G401 (cell line): ENCODE data around the gene TSC2. TPM values are rescaled to one million over a fixed set of nuclear protein-coding genes. Genes with fewer than 3 reads are reported as not detected.
"Not testable (repeated sequence)": the region's sequence is repeated elsewhere in the genome, so short reads cannot be mapped to it uniquely, and the experiment has no call there.

ENCODE experiments used
- DNase-seq: peaks from one replicate; pipeline ENCODE4 v3.0.0-alpha.2; 2015; ENCODE audit warnings: low spot score
- in situ Hi-C: cut with HindIII; loops from 2 replicates; pipeline ENCODE4 v1.10.0; 2016; ENCODE audit warnings: low sequenced_read_pairs, mixed read lengths
- total RNA-seq: library from RNA; depleted of rRNA; stranded (reverse); fragments of >200 nt; shearing (Covaris generic); gene quantifications from 2 replicates; pipeline ENCODE4 v1.2.3, GENCODE V29; 2014

The TSC2 gene
- total RNA-seq, 1 experiment from 2014 or later: 36.4 TPM

DNA sequence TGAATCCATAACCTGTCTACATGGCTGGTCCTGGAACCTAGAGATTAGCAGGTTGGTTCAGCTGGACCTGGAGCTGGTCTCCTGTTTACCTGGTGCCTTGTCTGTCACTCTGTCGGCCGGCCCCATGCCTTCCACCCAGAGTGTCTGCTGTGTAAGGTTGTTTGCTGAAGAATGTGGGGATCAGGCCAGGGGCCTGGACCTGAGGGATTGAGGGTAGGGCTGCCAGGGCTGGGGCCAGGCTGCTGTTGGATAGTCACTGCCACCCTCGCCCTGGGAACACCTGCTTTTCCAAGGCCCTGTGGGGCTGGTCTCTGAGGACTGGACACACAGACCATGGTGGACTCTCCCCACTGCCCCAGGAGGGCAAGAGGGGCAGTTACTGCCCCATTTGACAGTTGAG, 19.6 kb upstream of the TSC2 start:
- no peak for DNase-seq
- in situ Hi-C loops: no loop called here

DNA sequence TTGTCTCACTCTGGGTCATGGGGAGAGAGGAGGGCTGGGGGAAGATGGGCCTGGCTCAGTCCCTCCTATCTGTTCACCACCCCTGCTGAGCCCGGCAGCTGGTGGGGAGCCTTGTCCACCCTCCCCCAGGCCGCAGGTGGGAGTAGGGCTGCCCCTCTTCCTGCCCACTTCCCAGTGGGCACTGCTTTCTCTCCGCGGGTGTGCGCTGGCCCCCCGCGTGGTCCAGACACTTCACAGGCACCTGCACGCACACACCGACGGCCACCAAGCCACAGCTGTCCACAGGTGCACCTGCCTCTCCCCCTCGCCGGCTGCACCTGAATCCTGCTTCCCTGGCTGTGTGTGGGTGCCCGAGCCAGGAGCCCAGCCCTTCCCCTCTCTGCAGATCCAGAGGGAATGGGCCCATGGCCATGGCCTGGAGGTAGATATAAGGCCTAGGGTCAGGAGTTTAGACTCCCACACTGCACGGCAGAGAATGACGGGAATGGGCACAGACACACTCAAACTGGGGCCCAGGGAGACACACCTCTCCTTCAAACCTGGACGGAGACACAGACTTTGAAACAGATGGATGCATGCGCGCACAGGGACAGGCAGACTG, 19.1 kb upstream of the TSC2 start:
- DNase-seq: no peak
- in situ Hi-C loops: no loop called here

DNA sequence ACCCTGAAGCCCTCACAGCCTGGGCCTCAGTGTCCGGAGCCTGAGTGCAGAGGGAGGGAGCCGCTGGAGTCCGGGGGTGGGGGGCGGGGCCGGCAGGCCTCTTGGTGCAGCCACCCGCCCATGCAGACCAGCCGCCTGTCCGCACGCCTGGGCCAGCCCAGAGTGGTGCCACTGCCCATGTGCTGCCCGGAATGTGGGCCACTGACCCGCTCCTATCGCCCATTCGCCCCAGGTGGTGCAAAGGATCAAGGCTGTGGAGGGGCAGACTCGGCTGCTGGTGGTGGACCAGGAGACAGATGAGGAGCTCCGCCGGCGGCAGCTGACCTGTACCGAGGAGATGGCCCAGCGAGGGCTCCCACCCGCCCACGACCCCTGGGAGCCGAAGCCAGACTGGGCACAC, 18.4 kb upstream of the TSC2 start:
- in situ Hi-C loops: no loop called here
- no peak for DNase-seq

DNA sequence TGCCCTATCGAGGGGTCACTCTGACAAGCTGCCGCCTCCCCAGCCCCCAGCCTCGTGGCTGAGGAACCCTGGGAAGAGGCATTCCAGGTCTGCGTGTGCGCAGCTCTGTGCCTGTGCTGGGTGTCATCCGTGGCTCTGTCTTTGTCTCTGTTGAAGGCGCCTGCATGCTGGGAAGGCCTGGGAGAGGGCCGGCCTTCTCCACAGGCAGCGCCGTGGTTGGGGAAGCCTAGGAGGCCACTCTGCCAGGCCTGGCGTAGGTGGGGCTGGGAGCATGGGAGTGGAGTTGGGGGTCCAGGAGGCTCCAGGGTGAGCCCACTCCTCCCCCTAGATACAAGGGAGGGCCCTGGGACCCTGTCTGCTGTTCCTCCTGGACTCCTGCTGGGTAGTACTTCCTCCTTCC, 17.7 kb upstream of the TSC2 start:
- no peak for DNase-seq
- in situ Hi-C loops: no loop called here

DNA sequence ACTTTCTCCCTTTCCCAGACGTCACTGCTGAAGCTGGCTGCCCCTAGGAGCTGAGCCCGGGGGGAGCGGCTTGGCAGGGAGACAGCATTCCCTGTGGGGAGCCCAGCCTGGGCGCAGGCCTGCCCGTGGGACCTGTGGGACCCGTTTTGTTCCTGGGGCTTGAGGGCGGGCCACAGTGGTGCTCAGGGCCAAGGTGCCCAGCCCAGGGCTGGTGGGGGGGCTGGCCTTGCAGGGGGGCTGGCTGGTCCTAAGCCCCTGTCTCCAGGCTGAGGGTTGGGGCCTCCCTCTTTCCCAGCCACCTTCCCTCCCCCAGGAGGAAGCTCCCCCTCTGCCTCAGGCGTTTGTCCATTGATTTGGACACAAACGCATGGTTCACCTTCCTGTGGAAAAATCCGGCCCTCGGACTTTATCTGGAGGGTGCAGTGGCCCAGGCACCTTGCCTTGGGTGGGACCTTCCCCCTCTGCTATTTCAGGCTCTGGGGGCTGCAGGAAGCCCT, 16.7 kb upstream of the TSC2 start:
- DNase-seq: no peak
- in situ Hi-C loops: no loop called here

GRCh38 chr16:2032285-2033056, 15.3 kb upstream of the TSC2 start:
- in situ Hi-C loops: no loop called here
- no peak for DNase-seq

GRCh38 chr16:2033057-2033908, 14.5 kb upstream of the TSC2 start:
- in situ Hi-C loops: no loop called here
- peak; percentile 59 for DNase-seq

DNA sequence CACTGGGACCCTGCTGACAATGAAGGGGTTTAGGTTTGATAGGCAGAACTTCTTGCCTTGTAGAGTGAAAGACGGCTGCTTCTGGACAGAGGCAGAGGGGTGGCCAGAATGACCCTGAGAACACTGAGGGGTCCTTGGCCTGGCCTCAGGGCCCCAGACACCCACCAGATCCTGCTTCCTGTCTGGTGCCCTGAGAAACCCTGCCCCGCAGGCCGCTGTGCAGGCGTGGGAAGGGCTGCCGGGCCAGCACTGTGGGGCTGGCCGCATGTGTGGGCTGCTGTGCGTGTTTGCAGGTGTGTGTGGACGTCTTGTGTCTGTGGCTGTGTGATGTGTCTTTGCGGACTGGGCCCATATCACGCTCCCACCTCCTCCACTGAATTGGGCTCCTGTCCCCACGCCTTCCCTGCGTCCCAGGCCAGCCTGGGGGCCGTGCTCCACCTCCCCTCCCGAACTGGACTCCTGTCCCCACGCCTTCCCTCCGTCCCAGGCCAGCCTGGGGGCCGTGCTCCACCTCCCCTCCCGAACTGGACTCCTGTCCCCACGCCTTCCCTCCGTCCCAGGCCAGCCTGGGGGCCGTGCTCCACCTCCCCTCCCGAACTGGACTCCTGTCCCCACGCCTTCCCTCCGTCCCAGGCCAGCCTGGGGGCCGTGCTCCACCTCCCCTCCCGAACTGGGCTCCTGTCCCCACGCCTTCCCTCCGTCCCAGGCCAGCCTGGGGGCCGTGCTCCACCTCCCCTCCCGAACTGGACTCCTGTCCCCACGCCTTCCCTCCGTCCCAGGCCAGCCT, 13.7 kb upstream of the TSC2 start:
- DNase-seq, in situ Hi-C loops: not testable (repeated sequence)

GRCh38 chr16:2034696-2035430, 12.9 kb upstream of the TSC2 start:
- DNase-seq: no peak
- in situ Hi-C loops: loop anchor here (5.0 kb wide), 1 partner anchor 127 kb away; no protein-coding TSS in a partner anchor

DNA sequence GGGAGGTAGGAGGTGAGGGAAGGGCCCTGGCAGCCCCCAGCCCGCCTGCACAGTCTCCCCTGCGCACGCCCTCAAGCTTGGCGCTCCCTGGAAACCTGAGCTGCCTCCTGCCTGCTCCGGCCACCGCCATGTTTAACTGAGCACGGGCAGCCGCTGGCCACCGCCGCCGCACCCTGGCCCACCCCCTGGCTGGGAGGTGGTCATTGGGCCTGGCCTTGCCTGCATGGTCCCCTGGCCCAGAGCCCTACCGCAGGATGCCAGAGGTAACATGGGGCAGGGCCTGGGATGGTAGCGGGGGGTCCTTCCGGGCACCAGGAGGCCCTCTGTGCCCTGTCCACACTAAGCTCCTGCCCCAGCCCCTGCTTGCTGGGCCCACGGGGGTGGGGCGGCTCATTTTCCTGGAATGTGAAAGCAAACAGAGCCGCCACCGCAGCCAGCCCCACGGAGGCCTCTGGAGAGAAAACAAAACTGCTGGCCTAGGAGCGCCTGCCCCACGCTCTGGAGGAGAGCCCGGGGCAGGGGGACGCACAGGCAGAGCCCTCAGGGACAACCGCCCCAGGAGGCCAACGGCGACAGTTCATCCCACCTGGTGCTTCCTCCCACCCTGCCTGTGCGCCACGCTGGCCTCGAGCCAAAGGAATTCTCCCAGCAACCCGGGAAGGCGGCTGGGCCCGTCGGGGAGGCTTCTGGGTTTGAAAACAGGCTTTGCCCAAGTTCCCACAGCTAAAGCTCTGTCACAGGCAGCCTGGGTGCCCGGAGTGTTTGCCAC, 12.2 kb upstream of the TSC2 start:
- no peak for DNase-seq
- in situ Hi-C loops: loop anchor here (5.0 kb wide), 1 partner anchor 127 kb away; no protein-coding TSS in a partner anchor

DNA sequence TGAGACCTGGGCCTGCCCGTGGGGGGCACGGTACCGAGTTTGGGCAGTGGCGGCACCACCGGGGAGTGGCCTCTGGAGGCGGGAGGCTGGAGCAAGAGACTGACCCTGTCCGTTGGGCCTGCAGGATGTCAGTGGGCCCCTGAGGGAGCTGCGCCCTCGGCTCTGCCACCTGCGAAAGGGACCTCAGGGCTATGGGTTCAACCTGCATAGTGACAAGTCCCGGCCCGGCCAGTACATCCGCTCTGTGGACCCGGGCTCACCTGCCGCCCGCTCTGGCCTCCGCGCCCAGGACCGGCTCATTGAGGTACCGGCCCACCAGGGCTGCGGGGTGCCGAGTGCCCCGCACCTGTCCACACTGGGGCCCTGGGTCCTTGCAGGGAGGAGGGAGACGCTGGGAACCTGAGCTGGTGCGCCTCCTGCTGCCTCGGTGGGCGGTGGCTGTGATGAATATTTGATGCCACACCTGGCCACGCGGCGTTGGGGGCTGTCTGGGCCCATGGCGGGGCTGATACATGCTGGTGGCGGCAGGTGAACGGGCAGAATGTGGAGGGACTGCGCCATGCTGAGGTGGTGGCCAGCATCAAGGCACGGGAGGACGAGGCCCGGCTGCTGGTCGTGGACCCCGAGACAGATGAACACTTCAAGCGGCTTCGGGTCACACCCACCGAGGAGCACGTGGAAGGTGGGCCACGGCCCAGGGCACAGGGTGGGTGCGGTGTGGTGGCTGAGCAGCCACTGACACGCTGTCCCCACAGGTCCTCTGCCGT, 11.4 kb upstream of the TSC2 start:
- in situ Hi-C loops: loop anchor here (5.0 kb wide), 1 partner anchor 126 kb away; no protein-coding TSS in a partner anchor

DNA sequence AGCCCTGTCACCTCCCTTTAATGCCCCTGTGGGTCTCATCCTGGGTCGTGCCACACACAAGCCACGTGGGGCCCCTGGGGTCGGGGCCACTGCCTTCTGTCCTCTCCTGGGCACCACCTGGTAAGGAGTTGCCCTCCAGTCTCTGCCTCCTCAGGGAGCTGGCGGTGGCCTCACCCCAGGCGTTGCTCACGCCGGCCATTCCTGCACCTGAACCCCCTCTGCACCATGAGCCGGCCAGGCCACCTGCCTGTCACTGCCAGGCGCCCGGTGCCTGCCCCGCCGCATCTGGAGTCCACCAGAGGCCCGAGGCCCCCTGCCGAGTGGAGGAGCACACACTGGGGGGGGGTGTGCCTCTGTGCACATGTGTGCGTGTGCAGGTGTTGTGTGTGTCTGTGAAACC, 10.7 kb upstream of the TSC2 start:
- no peak for DNase-seq

More for the DNA sequence above, 11.4 kb upstream of the TSC2 start:
- DNase-seq: no peak

GRCh38 chr16:2037647-2038381, 10.0 kb upstream of the TSC2 start:
- no peak for DNase-seq
- in situ Hi-C loops: loop anchor here (5.0 kb wide), 1 partner anchor 124 kb away; no protein-coding TSS in a partner anchor

More for the DNA sequence above, 10.7 kb upstream of the TSC2 start:
- in situ Hi-C loops: loop anchor here (5.0 kb wide), 1 partner anchor 125 kb away; no protein-coding TSS in a partner anchor

DNA sequence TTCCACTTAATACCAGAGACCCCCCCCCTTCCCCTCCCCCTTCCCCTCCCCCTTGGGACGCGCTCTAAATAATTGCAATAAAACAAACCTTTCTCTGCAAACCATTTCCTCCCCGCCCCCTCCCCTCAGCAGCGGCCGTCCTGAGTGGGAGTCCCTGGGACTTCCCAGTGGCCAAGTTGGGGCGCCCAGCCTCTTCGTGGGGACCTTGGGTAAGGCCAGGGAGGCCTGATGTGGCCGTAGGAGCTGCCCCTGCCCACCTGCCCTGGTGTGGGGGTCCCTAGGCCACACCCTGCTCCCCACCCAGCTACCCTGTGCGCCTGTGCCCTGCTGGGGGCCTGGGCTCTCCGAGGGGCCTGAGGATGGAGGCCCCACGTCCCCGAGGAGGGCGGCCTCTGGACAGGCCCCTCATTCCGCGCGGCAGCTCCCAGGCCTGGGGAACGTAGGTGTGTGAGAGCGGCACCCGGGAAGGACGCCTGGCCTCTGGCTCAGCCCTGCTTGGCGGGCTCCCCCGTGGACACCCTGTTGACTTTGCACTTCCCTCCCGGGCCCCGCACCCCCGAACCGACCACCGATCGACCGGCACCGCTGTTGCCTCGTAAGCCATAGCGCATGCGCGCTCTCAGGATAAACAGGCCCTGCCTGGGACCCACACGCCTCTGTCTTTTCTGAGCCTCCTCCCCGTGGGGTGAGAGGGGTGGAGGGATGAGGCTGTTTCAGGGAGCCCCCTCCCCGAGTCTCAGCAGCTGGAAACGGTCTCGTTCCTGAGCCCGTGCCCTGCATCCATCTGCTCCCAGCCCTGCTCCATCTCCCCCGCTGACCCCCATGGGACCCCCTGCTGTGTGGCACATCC, 9.2 kb upstream of the TSC2 start:
- DNase-seq: no peak
- in situ Hi-C loops: loop anchor here (5.0 kb wide), 1 partner anchor 124 kb away; no protein-coding TSS in a partner anchor
